ENCODE measurements around the gene FAR2. TPM values are rescaled to one million over a fixed set of nuclear protein-coding genes. Genes with fewer than 3 reads are reported as not detected.

FAR2 gene
- total RNA-seq, 1 experiment from 2014 or later = 11.0 TPM

GRCh38 chr12:29160230-29160629 is 11.2 kb downstream of the FAR2 start:
- H3K27me3 ChIP-seq (ENCODE audit: insufficient read depth, low read depth) = no peaks in the 10 kb centered on the region
- no peak for TF ChIP-seq EZH2 (IDR thresholded peaks at IDR 0.05; ENCODE audit: low read depth)
- no peak for TF ChIP-seq CTCF (conservative IDR thresholded peaks at IDR 0.05)
- H3K79me2 ChIP-seq (ENCODE audit: low read depth) = no peaks in the 10 kb centered on the region
- H3K9me3 ChIP-seq (ENCODE audit: insufficient read depth, low read depth) = no peaks in the 10 kb centered on the region
- no peaks in the 10 kb centered on the region for H3K9me2 ChIP-seq (ENCODE audit: insufficient read depth)
- H4K20me1 ChIP-seq (ENCODE audit: insufficient read depth) = no peaks in the 10 kb centered on the region
- no peak for DNase-seq
- no TSS peak for BruUV-seq (replicated peaks)
- no peaks in the 10 kb centered on the region for H3F3A ChIP-seq (ENCODE audit: insufficient read depth, low read depth)
- ChIA-PET CTCF (no interaction called here), POLR2A (ENCODE audit: unreplicated experiment) (no interaction called here)
- peaks cover 20% of the 10 kb centered on the region for H3K4me1 ChIP-seq (replicated peaks; ENCODE audit: insufficient read depth)
- no peak overlapping the region for H3K4me2 ChIP-seq
- intact Hi-C loops (cut with micrococcal nuclease; ENCODE audit: unreplicated experiment) = no loop called here
- H3K36me3 ChIP-seq (ENCODE audit: low read depth) = no peaks in the 10 kb centered on the region
- no peak overlapping the region for H3K4me3 ChIP-seq
- no peak overlapping the region for H2AFZ ChIP-seq
- H3K27ac ChIP-seq = no peak overlapping the region

- Histone ChIP-seq H3K9me2 (ENCODE audit: insufficient read depth) (no peaks in the 10 kb centered on the region), H2AFZ (no peak overlapping the region), H3K27me3 (ENCODE audit: insufficient read depth, low read depth) (no peaks in the 10 kb centered on the region), H3K36me3 (ENCODE audit: low read depth) (no peaks in the 10 kb centered on the region), H3K9me3 (ENCODE audit: insufficient read depth, low read depth) (no peaks in the 10 kb centered on the region), H3K4me1 (replicated peaks; ENCODE audit: insufficient read depth) (peaks cover 14% of the 10 kb centered on the region), H3F3A (ENCODE audit: insufficient read depth, low read depth) (no peaks in the 10 kb centered on the region), H3K4me3 (no peak overlapping the region), H3K79me2 (ENCODE audit: low read depth) (no peaks in the 10 kb centered on the region), H3K4me2 (no peak overlapping the region), H3K27ac (no peak overlapping the region), H4K20me1 (ENCODE audit: insufficient read depth) (no peaks in the 10 kb centered on the region)
- no peak for DNase-seq
- TF ChIP-seq CTCF (conservative IDR thresholded peaks at IDR 0.05) (no peak), EZH2 (IDR thresholded peaks at IDR 0.05; ENCODE audit: low read depth) (no peak)
- BruUV-seq (replicated peaks) = no TSS peak
- intact Hi-C loops (cut with micrococcal nuclease; ENCODE audit: unreplicated experiment) = no loop called here
- CTCF ChIA-PET = no interaction called here
- POLR2A ChIA-PET (ENCODE audit: unreplicated experiment) = no interaction called here
These were observed 14.1 kb downstream of the FAR2 start for GRCh38 chr12:29163146-29163545.

GRCh38 chr12:29164477-29165393 is 15.7 kb downstream of the FAR2 start:
- DNase-seq = peak; percentile 19 to 71
- ChIA-PET CTCF (interaction anchor here (0.6 kb wide), 1 partner anchor 157 kb away, joined by 3 read pairs; no protein-coding TSS in a partner anchor), POLR2A (ENCODE audit: unreplicated experiment) (no interaction called here)
- intact Hi-C loops (cut with micrococcal nuclease; ENCODE audit: unreplicated experiment) = no loop called here
- Histone ChIP-seq H3K36me3 (ENCODE audit: low read depth) (no peaks in the 10 kb centered on the region), H3K27me3 (ENCODE audit: insufficient read depth, low read depth) (no peaks in the 10 kb centered on the region), H2AFZ (no peak overlapping the region), H3K9me2 (ENCODE audit: insufficient read depth) (no peaks in the 10 kb centered on the region), H3K4me3 (no peak overlapping the region), H3K4me2 (peak overlapping the region; percentile 57), H3K4me1 (replicated peaks; ENCODE audit: insufficient read depth) (peaks cover 14% of the 10 kb centered on the region), H3F3A (ENCODE audit: insufficient read depth, low read depth) (no peaks in the 10 kb centered on the region), H3K79me2 (ENCODE audit: low read depth) (no peaks in the 10 kb centered on the region), H3K27ac (peak overlapping the region; percentile 49), H3K9me3 (ENCODE audit: insufficient read depth, low read depth) (no peaks in the 10 kb centered on the region), H4K20me1 (ENCODE audit: insufficient read depth) (no peaks in the 10 kb centered on the region)
- TF ChIP-seq EZH2 (IDR thresholded peaks at IDR 0.05; ENCODE audit: low read depth) = no peak
- no peak for TF ChIP-seq CTCF (conservative IDR thresholded peaks at IDR 0.05)
- no TSS peak for BruUV-seq (replicated peaks)
